Loucy (cell line): ENCODE measurements around the gene SLC12A1.

Experiments
- EZH2phosphoT487 ChIP-seq: fragments of 200-600 bp; IDR thresholded peaks from 2 replicates; pipeline ENCODE4 v1.6.1; 2018; ENCODE audit warnings: antibody characterized with exemption, mild to moderate bottlenecking, moderate library complexity, borderline replicate concordance
- TF ChIP-seq, protein P1 (sequence below): fragments of 200-600 bp; sonication (generic); conservative IDR thresholded peaks from 2 replicates; pipeline ENCODE4 v1.5.1; 2014; ENCODE audit warnings: mild to moderate bottlenecking, antibody characterized with exemption, low read length

DNA sequence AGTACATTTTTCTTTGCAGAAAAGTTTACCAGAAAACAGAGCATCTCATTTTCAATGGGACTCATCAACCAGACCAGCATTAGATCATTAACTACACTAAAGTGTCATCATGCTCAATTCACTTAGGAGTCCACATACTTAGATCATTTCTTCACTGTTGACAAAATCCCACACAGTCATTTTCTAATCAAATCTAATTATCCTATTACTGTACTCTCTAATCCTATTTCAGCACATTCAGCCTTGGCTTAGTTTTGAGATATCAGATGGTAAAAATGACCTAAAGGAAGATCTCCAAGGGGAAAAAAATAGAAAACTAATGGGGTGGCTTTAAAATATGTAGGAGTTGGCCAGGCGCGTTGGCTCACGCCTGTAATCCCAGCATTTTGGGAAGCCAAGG lies 19.8 kb upstream of the SLC12A1 start:
- TF ChIP-seq, protein P1, sequence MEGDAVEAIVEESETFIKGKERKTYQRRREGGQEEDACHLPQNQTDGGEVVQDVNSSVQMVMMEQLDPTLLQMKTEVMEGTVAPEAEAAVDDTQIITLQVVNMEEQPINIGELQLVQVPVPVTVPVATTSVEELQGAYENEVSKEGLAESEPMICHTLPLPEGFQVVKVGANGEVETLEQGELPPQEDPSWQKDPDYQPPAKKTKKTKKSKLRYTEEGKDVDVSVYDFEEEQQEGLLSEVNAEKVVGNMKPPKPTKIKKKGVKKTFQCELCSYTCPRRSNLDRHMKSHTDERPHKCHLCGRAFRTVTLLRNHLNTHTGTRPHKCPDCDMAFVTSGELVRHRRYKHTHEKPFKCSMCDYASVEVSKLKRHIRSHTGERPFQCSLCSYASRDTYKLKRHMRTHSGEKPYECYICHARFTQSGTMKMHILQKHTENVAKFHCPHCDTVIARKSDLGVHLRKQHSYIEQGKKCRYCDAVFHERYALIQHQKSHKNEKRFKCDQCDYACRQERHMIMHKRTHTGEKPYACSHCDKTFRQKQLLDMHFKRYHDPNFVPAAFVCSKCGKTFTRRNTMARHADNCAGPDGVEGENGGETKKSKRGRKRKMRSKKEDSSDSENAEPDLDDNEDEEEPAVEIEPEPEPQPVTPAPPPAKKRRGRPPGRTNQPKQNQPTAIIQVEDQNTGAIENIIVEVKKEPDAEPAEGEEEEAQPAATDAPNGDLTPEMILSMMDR = no peak
- no peak for TF ChIP-seq EZH2phosphoT487
